NOMO-1 (cell line): ENCODE results near the gene GPC6.

Experiments used
- DNase-seq, 2 experiments: peaks; one replicate each; lab custom pipeline; 2025; ENCODE audit not compliant: unreplicated experiment in 2 of 2; lab: John Stamatoyannopoulos, UW

GPC6 gene

GRCh38 chr13:94123557-94123956 lies 897.0 kb downstream of the GPC6 start:
- DNase-seq: no peak

GRCh38 chr13:94128430-94128829 lies 901.8 kb downstream of the GPC6 start:
- no peak for DNase-seq

- DNase-seq: no peak
Observed at GRCh38 chr13:94129490-94129894, 902.9 kb downstream of the GPC6 start.

- DNase-seq: no peak
Observed at GRCh38 chr13:94138831-94139230, 912.2 kb downstream of the GPC6 start.

GRCh38 chr13:94139393-94139995 lies 912.9 kb downstream of the GPC6 start:
- no peak for DNase-seq

GRCh38 chr13:94140027-94140426 lies 913.4 kb downstream of the GPC6 start:
- DNase-seq: no peak

GRCh38 chr13:94140511-94140910 lies 913.9 kb downstream of the GPC6 start:
- no peak for DNase-seq

- DNase-seq: no peak
Observed at GRCh38 chr13:94143624-94144350, 917.2 kb downstream of the GPC6 start.

- DNase-seq: no peak
Observed at GRCh38 chr13:94145966-94146365, 919.4 kb downstream of the GPC6 start.

GRCh38 chr13:94153586-94153985 lies 927.0 kb downstream of the GPC6 start:
- no peak for DNase-seq

GRCh38 chr13:94154367-94154766 lies 927.8 kb downstream of the GPC6 start:
- no peak for DNase-seq

GRCh38 chr13:94157705-94158218 lies 931.2 kb downstream of the GPC6 start:
- no peak for DNase-seq

GRCh38 chr13:94160875-94161274 lies 934.3 kb downstream of the GPC6 start:
- DNase-seq: no peak

GRCh38 chr13:94162289-94162688 lies 935.7 kb downstream of the GPC6 start:
- DNase-seq: no peak

GRCh38 chr13:94163535-94163934 lies 936.9 kb downstream of the GPC6 start:
- no peak for DNase-seq

- peak; percentile 51 to 75 for DNase-seq
Observed at GRCh38 chr13:94168783-94169453, 942.3 kb downstream of the GPC6 start.

- no peak for DNase-seq
Observed at GRCh38 chr13:94169454-94170144, 943.0 kb downstream of the GPC6 start.

- no peak for DNase-seq
Observed at GRCh38 chr13:94170145-94170571, 943.6 kb downstream of the GPC6 start.

GRCh38 chr13:94172416-94172815 lies 945.8 kb downstream of the GPC6 start:
- DNase-seq: no peak

- DNase-seq: no peak
Observed at GRCh38 chr13:94173312-94173854, 946.8 kb downstream of the GPC6 start.

GRCh38 chr13:94174009-94174408 lies 947.4 kb downstream of the GPC6 start:
- no peak for DNase-seq
